Caki2 (cell line): ENCODE measurements around the gene OSBPL2. TPM values are rescaled to one million over a fixed set of nuclear protein-coding genes. Genes with fewer than 3 reads are reported as not detected.

Source experiments
- DNase-seq: peaks from one replicate; pipeline ENCODE4 v3.0.0-alpha.2; 2015; ENCODE audit warnings: low read depth
- in situ Hi-C: cut with HindIII; loops from 2 replicates; pipeline ENCODE4 v1.10.0; 2016; ENCODE audit warnings: low sequenced_read_pairs, low pct_unique_long_range_greater_than_20kb, mixed read lengths
- total RNA-seq: library from RNA; depleted of rRNA; stranded (reverse); fragments of >200 nt; shearing (Covaris generic); gene quantifications from 2 replicates; pipeline ENCODE4 v1.2.3, GENCODE V29; 2014; ENCODE audit warnings: low replicate concordance; rRNA removed

Gene OSBPL2
- total RNA-seq, 1 experiment from 2014 or later: 14.0 TPM

GRCh38 chr20:62334881-62335280 is 96.6 kb downstream of the OSBPL2 start:
- DNase-seq: no peak
- in situ Hi-C loops: no loop called here

GRCh38 chr20:62335532-62335931 is 97.2 kb downstream of the OSBPL2 start:
- in situ Hi-C loops: no loop called here
- DNase-seq: no peak

- in situ Hi-C loops: no loop called here
- no peak for DNase-seq
Observed at GRCh38 chr20:62336329-62336728, 98.0 kb downstream of the OSBPL2 start.

GRCh38 chr20:62336775-62337557 is 98.6 kb downstream of the OSBPL2 start:
- no peak for DNase-seq
- in situ Hi-C loops: no loop called here

- DNase-seq: no peak
- in situ Hi-C loops: no loop called here
Observed at GRCh38 chr20:62337558-62338293, 99.4 kb downstream of the OSBPL2 start.

- in situ Hi-C loops: no loop called here
- DNase-seq: no peak
Observed at GRCh38 chr20:62338294-62338620, 99.9 kb downstream of the OSBPL2 start.

GRCh38 chr20:62339647-62340062 is 101.3 kb downstream of the OSBPL2 start:
- in situ Hi-C loops: no loop called here
- no peak for DNase-seq

- in situ Hi-C loops: no loop called here
- DNase-seq: no peak
Observed at GRCh38 chr20:62342910-62343309, 104.6 kb downstream of the OSBPL2 start.

- in situ Hi-C loops: no loop called here
- no peak for DNase-seq
Observed at GRCh38 chr20:62344092-62344491, 105.8 kb downstream of the OSBPL2 start.

- peak; percentile 35 for DNase-seq
- in situ Hi-C loops: no loop called here
Observed at GRCh38 chr20:62344782-62345181, 106.5 kb downstream of the OSBPL2 start.

Other genes with a start within 250 kb of the OSBPL2 start
- 3.7 and 6.0 TPM in 2 replicates for gene TAF4, start 172.6 kb upstream of the OSBPL2 start, total RNA-seq
- 57.4 and 65.1 TPM in 2 replicates for gene LSM14B, start 116.0 kb upstream of the OSBPL2 start, total RNA-seq
- gene PSMA7, start 95.1 kb upstream of the OSBPL2 start, total RNA-seq: 687 and 810 TPM in 2 replicates
- 7.1 and 8.2 TPM in 2 replicates for gene SS18L1, start 94.8 kb upstream of the OSBPL2 start, total RNA-seq
- 21.8 and 31.6 TPM in 2 replicates for gene MTG2, start 55.5 kb upstream of the OSBPL2 start, total RNA-seq
- gene HRH3, start 18.2 kb upstream of the OSBPL2 start, total RNA-seq: not detected in 2 replicates
- 213 and 243 TPM in 2 replicates for gene ADRM1, start 64.5 kb downstream of the OSBPL2 start, total RNA-seq
- gene LAMA5, start 128.8 kb downstream of the OSBPL2 start, total RNA-seq: 59.3 and 63.3 TPM in 2 replicates
- gene RPS21, start 148.6 kb downstream of the OSBPL2 start, total RNA-seq: 2,013 and 2,296 TPM in 2 replicates
- 3.3 and 5.9 TPM in 2 replicates for gene CABLES2, start 168.8 kb downstream of the OSBPL2 start, total RNA-seq
- not detected in 2 replicates for gene RBBP8NL, start 189.0 kb downstream of the OSBPL2 start, total RNA-seq
- not detected in 2 replicates for gene GATA5, start 237.5 kb downstream of the OSBPL2 start, total RNA-seq